GM18861 (cell line): ENCODE results near the gene SGK2.
"Not testable (repeated sequence)": the region's sequence is repeated elsewhere in the genome, so short reads cannot be mapped to it uniquely, and the experiment has no call there.

Experiments
- ATAC-seq: cut with Tn5 transposase; IDR thresholded peaks from one replicate; pipeline ENCODE4 v1.9.1; 2021; ENCODE audit not compliant: unreplicated experiment

The SGK2 gene

DNA sequence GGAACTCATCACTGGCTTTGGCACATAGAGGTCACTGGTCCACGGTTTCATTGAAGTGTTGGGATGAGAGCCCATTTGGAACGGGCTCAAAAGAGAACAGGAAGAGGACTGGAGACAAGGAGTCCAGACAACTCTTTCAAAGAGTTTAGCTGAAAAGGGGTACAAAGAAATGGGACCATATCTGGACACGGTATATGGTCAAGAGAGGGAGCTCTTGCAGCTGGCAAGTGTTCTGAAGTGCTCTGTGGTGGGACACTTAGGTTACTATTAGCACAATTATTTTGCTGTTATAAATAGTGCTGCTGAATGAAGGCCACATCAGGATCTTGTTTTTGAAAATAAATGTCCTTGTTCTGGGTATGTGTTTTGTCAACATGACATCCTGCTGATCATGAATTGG is 4.6 kb downstream of the SGK2 start:
- ATAC-seq: no peak

DNA sequence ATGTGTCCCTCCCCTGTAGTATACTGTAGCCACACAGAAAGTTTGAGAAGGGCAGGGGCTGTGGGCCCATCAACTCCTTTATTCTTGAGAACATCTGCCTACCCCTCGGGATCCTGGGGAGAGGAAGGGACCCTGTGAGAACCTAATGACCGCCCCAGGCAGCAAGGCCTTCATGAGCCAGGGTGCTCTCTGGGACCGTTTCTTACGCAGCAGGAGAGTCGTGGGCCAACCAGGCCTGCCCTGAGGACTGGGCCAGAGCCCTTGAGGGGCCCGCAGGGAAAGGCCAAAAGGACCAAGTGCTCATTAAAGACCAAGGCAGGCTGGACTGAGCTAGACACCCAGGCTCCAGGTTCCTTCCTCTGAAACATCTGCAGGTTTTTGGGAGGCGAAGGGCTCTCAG is 5.2 kb downstream of the SGK2 start:
- no peak for ATAC-seq

DNA sequence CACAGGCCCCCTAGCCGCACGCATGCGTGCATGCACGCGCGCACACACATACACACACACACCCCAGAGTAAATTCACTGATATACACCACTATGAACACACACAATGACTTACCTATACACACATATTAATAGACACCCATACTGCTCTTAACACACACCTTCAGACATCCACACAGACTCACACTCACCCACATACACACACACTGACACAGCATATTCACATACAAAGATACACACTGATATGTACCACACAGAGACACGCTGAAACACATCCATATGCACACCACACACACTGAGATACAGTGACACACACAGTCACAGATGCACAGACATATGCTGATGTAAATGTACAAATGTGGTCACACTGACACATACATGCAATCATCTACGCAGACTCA is 5.6 kb downstream of the SGK2 start:
- ATAC-seq: no peak

DNA sequence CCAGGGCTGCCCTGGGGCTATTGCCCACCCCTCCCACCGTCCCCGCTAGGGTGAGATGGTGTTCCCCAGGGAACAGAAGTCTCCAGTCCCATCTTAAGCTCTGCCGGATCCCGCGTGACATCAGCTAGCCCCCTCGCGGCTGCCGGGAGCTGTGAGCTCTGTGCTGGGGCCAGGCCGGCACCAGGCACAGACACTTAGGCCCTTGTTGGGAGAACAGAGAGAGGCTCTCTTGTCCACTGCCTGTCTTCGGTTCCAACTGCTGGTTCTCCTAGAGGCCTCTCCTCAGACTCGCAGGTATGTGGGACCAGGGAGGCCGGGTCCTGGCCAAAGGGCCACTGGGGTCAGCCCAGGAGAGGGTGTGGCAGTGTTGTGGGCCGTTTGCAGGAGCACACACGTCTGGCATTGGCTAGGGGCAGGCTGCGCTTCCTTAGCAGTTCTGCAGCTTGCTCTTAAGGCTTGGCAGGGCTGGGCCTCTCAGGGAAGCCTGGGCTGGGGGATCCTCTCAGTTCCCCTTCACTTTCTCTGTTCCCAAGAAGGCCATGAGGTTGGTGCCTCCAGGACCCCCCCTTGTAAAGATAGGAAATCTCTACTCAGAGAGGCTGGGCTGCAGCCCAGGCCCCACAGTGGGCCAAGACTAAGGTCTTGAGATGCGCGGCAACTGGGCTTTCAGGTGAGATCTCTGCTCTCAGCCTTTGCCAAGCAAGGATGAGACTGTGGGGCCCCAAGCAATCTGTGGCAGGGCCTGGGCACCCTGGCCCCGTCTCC is 6.3 kb downstream of the SGK2 start:
- no peak for ATAC-seq

DNA sequence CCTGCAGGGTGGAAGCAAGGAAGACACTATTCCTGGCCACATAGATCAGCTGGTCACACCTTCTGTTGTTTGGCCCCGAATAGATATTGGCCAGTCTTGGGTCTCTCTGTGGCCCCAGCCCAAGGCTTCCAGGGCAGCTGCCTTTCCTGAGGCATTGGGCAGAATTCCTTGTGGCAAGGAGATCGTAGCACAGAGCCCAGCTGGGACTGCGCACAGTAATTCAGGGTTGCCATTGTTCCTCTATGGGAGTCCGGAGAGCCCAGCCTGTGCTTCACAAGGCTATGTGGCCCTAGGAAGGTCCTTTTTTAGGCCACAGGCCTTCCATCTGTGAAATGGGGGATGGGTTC is 6.9 kb downstream of the SGK2 start:
- no peak for ATAC-seq

DNA sequence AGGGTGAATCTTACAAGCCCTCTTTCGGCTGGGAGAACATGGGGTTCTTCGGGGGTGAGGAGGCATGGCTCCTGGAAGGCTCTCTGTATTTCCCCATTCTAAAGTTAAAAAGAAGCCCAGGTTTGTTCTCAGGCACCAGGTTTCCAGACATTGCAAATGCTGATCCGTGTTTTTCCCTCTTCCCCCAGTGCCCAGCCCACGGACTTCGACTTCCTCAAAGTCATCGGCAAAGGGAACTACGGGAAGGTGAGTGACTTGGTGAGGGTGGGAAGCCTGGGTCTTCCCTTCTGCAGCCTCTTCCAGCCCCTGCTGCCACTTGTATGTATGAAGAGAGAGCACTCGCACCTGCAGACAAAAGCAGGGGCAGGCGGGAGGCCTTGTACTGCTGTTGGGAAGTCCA is 8.7 kb downstream of the SGK2 start:
- ATAC-seq: no peak

DNA sequence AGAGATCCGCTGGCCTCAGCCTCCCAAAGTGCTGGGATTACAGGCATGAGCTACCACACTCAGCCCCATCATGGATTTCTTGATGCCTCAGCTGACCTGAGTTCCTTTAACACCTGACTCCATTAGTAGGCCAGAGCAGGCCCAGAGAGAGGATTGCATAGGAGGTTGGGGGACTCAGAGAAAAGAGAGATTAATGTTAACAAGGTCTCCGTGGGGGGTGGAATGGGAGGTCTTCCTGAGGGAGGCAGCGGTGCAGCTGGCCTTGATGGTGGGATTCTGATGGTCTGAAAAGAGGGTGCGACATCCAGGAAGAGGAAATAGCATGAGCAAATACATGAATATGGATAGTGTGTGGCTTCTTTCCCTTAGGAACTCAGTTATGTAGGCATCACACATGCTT is 9.9 kb downstream of the SGK2 start:
- ATAC-seq: no peak

DNA sequence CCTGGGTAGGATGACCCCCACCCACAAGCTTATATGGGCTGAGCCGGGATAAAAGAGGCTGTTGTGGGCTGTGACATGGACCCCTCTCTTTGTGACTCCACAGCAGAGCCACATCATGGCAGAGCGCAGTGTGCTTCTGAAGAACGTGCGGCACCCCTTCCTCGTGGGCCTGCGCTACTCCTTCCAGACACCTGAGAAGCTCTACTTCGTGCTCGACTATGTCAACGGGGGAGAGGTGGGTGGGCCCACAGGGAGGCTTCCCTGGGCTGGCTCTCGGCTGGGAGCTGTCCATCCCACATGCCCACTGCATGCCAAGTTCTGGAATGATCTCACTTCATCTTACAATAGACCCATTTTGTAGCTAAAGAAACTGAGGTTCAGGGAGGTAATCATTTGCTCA is 10.5 kb downstream of the SGK2 start:
- no peak for ATAC-seq

DNA sequence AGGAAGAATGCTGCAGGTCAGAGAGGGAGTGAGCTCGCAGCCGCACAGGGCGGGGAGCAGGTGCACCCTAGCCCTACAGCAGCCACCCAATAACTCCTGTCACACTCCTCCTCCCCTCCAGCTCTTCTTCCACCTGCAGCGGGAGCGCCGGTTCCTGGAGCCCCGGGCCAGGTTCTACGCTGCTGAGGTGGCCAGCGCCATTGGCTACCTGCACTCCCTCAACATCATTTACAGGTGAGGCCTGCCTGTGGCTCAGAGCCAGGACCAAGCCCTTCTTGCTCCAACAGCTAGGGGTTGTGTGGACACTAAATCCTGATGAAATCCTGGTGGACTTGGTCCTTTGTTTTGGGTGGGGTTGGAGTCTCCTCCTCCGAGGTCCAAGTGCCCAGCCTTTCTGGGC is 11.7 kb downstream of the SGK2 start:
- ATAC-seq: no peak

DNA sequence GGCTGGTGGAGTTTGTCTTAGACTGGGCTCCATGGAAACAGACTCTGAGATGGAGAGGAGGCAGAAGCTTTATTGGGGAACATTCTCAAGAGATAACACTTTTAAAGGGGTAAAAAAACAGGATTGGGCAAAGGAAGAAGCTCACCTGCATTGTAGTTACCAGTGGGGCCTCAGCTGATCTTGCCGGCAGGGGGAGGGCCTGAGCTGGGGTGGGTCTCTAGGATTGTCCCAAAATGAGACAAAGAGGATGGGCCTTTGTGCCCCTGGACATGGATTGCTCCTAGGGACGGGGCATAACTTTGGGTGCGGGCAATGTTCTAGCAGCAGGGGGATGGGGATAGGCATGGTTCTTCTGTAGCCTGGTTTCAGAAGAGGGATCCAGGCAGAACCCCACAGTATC is 12.5 kb downstream of the SGK2 start:
- ATAC-seq: no peak

DNA sequence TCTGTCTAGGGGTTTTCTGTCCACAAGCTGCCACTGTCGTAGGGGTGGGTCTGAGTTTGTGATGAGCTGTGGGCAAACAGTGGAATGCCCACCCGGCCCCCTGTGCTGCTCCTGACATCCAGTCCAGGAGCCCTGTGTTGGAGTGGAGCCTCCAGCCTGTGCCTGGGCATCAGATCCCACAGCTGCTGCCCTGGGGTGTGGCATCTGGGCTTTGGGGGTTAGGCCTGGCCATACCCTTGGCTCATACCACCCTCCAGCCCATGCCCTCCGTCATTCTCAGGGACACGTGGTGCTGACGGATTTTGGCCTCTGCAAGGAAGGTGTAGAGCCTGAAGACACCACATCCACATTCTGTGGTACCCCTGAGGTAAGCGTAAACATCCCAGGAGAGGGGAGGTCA is 12.9 kb downstream of the SGK2 start:
- ATAC-seq: no peak

DNA sequence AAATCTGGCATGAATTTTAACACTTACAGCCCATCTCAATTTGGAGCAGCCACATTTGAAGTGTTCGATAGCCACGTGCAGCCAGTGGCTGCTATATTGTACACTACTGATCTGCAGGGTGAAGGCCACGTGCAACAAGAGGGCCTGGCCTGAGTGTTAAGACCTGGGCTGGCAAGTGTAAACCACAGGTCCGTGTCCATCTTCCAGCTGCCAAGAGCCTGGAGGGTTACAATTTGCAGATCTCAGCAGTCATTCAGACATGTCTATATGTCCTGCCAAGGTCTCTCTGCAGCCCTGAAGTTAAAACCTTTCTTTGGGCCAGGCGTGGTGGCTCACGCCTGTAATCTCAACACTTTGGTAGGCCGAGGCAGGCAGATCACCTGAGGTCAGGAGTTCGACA is 14.1 kb downstream of the SGK2 start:
- ATAC-seq: no peak

DNA sequence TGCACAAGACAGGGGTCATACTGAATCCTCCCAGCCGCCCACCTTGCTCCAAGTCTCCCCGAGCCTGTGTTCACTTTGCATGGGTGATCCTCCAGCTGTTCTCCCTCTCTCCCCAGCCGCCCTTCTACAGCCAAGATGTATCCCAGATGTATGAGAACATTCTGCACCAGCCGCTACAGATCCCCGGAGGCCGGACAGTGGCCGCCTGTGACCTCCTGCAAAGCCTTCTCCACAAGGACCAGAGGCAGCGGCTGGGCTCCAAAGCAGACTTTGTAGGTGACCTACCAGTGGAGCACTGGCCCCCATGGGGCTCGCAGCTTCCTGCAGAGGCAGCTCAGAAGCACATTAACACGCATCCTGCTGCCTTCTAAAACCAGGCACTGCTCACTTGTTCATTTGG is 17.3 kb downstream of the SGK2 start:
- ATAC-seq: no peak

DNA sequence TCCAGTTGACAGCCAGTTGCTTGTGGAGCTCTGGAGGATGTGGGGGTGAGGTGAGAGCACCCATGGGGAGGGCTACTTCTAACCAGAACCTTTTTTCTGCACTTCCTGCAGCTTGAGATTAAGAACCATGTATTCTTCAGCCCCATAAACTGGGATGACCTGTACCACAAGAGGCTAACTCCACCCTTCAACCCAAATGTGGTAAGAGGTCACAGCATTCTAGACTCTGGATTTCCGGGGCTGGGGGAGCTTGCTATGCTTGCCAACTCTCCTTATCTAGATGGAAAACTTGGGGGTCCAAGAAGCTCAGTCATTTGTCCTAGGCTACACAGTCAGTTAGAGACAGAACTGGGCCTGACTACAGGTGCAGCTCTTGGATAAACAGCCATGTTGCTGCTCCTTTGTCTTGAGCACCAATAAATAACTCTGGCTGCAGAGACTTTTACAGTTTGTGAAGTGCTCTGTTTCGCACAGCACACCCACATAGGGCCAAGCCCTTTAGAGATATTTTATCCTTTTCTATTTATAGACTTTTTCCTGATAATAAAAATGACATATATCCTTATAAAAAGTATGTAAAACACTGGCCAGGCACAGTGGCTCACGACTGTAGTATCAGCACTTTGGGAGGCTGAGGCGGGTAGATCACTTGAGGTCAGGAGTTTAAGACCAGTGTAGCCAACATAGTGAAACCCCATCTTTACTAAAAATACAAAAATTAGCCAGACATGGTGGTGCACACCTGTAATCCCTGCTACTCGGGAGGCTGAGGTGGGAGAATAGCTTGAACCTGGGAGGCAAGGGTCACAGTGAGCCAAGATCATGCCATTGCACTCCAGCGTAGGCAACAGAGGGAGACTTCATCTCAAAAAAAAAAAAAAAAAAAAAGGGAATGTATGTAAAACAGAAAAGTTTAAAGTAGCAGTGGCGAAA is 21.3 kb downstream of the SGK2 start:
- ATAC-seq: no peak

DNA sequence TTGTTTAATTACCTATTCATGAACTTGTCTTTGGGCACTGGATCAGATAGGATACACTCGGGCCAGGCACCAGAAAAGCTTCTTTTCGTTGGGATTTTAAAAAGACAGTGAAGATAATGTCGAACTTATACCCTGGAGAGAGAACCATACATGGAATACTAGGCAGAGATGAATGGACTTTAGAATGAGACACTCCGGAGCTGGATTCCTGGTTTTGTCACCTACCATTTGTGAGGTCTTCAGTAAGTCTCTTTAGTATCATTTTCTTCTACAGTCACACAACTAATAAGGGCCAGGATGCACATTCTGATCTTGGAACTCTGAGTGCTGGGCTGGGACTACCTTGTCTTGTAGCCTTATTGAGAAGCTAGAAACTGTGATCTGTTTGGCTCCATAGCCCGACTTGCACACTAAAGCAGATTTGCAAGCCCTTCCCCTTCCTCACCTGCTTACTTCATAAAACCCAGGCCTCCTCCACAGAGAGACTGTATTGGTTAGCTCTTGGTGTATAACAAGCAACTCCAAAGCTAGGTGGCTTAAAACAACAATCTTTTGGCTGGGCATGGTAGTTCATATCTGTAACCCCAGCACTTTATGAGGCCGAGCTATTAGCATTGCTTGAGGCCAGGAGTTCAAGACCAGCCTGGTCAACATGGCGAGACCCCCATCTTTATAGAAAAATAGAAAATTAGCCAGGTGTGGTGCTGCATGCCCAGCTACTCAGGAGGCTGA is 24.5 kb downstream of the SGK2 start:
- ATAC-seq: no peak

DNA sequence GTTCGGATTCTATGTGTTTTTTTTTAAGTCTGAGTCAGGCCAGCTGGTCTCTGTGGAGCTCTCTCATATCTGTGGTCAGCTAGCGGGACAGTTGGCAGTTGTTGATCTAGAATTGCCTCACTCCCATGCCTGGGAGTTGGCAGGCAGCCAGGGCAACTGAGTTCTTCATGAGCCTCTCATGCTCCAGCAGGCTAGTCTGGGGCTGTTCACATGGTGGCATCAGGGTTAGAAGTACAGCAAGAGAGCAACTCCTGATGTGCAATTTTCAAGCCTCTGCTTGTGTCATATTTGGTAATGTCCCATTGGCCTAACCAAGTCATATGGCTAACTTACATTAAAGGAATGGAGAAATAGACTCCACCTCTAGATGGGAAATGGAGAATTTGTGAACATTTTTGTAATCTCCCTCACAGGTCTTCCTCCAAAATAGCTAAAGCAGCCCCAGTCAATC is 25.2 kb downstream of the SGK2 start:
- no peak for ATAC-seq

DNA sequence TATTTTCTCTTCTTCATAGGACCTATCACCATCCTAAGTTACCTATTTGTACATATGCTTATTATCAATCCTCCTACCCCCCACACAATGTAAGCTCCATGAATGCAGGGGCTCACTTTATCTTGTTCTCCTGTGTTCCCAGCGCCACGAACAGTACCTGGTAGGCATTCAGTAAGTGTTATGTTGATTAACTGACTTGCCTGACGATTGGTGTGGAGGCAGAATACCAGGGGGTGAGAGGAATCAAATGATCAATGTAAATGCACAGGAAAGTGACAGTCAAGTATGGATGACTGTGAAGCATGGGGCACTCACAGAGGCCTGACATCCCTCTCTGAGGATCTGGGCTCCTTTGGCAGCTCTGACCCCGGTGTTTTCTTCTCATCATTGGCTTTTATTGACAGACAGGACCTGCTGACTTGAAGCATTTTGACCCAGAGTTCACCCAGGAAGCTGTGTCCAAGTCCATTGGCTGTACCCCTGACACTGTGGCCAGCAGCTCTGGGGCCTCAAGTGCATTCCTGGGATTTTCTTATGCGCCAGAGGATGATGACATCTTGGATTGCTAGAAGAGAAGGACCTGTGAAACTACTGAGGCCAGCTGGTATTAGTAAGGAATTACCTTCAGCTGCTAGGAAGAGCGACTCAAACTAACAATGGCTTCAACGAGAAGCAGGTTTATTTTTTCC is 25.8 kb downstream of the SGK2 start:
- no peak for ATAC-seq

DNA sequence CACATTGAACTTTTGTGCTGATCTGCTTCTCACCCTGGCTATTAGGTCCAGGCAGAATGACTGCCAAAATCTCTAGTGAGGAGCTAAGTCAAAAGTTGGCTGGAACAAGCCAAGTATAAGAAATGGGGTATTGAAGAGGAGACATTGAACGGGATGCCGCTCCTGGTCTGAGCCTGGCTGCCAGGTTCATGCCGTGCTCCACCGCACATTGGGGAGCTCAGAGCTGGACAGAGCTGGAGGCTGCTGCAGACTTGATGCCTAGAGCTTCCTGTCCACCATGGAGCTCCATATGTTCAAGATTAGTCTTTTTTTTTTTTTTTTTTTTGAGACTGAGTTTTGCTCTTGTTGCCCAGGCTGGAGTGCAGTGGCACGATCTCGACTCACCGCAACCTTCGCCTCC is 27.8 kb downstream of the SGK2 start:
- ATAC-seq: no peak

DNA sequence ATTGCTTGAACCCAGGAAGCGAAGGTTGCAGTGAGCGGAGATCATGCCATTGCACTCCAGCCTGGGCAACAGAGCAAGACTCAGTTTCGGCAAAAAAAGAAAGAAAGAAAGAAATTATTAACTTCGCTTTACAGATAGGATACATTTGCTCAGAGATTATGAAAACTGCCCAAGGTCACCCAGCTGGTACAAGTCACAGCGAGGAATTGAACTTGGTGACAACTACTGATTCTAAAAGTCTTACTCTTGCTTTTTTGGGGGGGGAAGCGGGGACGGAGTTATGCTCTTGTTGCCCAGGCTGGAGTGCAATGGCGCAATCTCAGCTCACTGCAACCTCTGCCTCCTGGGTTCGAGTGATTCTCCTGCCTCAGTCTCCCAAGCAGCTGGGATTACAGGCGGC is 29.7 kb downstream of the SGK2 start:
- not testable (repeated sequence) for ATAC-seq

DNA sequence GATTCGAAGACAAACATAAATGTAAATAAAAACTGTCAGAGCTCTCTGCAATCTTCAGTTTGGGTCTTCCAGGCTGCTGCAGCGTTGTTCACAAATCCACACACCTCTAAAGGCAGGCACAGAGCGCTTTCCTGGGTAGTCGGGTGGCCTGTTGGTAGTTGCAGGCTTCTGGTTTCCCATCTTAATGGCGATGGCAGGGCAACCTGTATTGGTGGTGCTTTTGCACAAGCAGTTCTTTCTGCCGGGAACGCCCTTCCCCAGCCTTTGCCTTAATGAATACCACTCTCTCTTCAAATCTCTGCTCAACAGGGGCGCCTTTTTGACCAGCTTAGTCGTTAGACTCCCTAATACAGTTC is 31.2 kb downstream of the SGK2 start:
- no peak for ATAC-seq
